Measurements from ENCODE around the gene PARD3B.
A peak's percentile ranks its signal among the peaks of the same experiment; 100 is the strongest.

DNA sequence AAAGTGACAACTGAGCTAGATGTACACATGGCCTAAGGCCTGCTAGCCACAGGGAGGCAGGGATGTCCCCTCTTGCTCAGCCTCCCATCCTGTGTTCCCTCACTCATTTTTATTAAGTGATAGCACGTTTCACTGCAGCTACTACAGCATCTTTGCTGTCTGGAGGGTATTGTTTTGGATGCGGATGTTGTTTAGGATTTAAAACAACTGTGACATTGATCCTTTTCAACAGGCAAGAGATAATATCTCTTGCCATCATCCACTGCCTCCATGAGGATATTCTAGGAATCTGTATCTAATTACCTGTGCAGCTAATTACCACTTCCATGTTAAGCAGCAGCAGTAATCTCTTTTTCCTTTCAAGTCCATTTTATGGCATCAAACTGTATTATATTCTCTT lies 345.4 kb downstream of the PARD3B start:
- TF ChIP-seq GATA3 (IDR thresholded peaks at IDR 0.05; ENCODE audit: low read depth, low read length) = peak; percentile 71
- TF ChIP-seq GATA2 (IDR thresholded peaks at IDR 0.05; ENCODE audit: low read depth, low read length) = peak; percentile 63

Measured in SH-SY5Y (cell line).